GM12878 (cell line): ENCODE data around the gene EPB41L4B. TPM values are rescaled to one million over a fixed set of nuclear protein-coding genes. Genes with fewer than 3 reads are reported as not detected.

Experiments used
- ATAC-seq: fragments of 200-7000 bp; cut with Tn5 transposase; 3 replicates; pipeline ENCODE4 v1.9.1; 2020; ENCODE audit warnings: mild to moderate bottlenecking, moderate library complexity
- BruUV-seq: library from RNA; stranded (reverse); fragments of 400-500 nt; replicated peaks from 2 replicates; lab custom pipeline; 2021; lab: Mats Ljungman, UMichigan
- CTCF ChIA-PET: fragments of 300-600 bp; sonication (Branson Sonifier 250); formaldehyde crosslinking; extraction: SDS; loops from one replicate; lab custom pipeline; 2021; ENCODE audit warnings: inconsistent platforms; lab: Yijun Ruan, JAX
- POLR2A ChIA-PET: fragments of 350-600 bp; formaldehyde crosslinking; extraction: SDS; loops from one replicate; lab custom pipeline; 2021; ENCODE audit warnings: inconsistent platforms; lab: Charles Lee
- RAD21 ChIA-PET: fragments of 300-600 bp; sonication (Branson Sonifier 250); formaldehyde crosslinking; loops from one replicate; lab custom pipeline; 2023; ENCODE audit warnings: antibody characterized with exemption; ENCODE audit not compliant: unreplicated experiment; lab: Charles Lee
- SMC1A ChIA-PET: fragments of 300-600 bp; sonication (Branson Sonifier 250); formaldehyde crosslinking; loops from one replicate; lab custom pipeline; 2023; ENCODE audit not compliant: unreplicated experiment, uncharacterized antibody; lab: Charles Lee
- DNase-seq: peaks from one replicate; pipeline ENCODE4 v3.0.0-alpha.2; 2011; ENCODE audit warnings: low read depth, low spot score
- FAIRE-seq: peaks from 3 replicates; lab custom pipeline; 2011; peaks lifted over from hg19 to GRCh38; lab: Jason Lieb, UNC
- H2AFZ ChIP-seq: 2 replicates; pipeline ENCODE4 v1.6.0; 2011; ENCODE audit warnings: low read depth, low read length, control low read depth; ENCODE audit not compliant: control insufficient read depth
- H3K27ac ChIP-seq: 2 replicates; pipeline ENCODE4 v1.5.1; 2011; ENCODE audit warnings: control low read depth; ENCODE audit not compliant: control insufficient read depth, insufficient read depth
- H3K27me3 ChIP-seq, 2 experiments: replicated peaks in 1 of 2; 2 replicates each; pipeline versions ENCODE4 v1.6.0 to v1.6.1; 2011; ENCODE audit warnings: low read length in 1 of 2; ENCODE audit not compliant: control insufficient read depth in 2 of 2, insufficient read depth in 2 of 2
- H3K36me3 ChIP-seq, 2 experiments: 2 replicates each; pipeline ENCODE4 v1.5.1; 2011; ENCODE audit warnings: low read length in 1 of 2; ENCODE audit not compliant: control insufficient read depth in 2 of 2, insufficient read depth in 2 of 2
- H3K4me1 ChIP-seq: 2 replicates; pipeline ENCODE4 v1.6.1; 2011; ENCODE audit warnings: mild to moderate bottlenecking, low read length, moderate library complexity, mixed read lengths; ENCODE audit not compliant: control insufficient read depth, insufficient read depth
- H3K4me2 ChIP-seq: 2 replicates; pipeline ENCODE4 v1.6.0; 2011; ENCODE audit warnings: control low read depth; ENCODE audit not compliant: control insufficient read depth, insufficient read depth
- H3K4me3 ChIP-seq: fragments of 200-600 bp; sonication (generic); 2 replicates; pipeline ENCODE4 v1.5.1; 2016
- H3K79me2 ChIP-seq: 2 replicates; pipeline ENCODE4 v1.6.0; 2011; ENCODE audit warnings: low read length; ENCODE audit not compliant: control insufficient read depth, insufficient read depth
- H3K9ac ChIP-seq: 2 replicates; pipeline ENCODE4 v1.8.0; 2011; ENCODE audit warnings: low read length, control low read depth, mixed read lengths; ENCODE audit not compliant: control insufficient read depth, insufficient read depth
- H3K9me3 ChIP-seq: replicated peaks from 3 replicates; pipeline ENCODE4 v1.5.1; 2011; ENCODE audit warnings: mild to moderate bottlenecking, low read length; ENCODE audit not compliant: control insufficient read depth, insufficient read depth
- H4K20me1 ChIP-seq: 2 replicates; pipeline ENCODE4 v1.6.0; 2011; ENCODE audit not compliant: control insufficient read depth, insufficient read depth
- ASH2L ChIP-seq: fragments of 300-600, 200-600 bp; sonication (generic); IDR thresholded peaks from 2 replicates; pipeline ENCODE4 v1.6.1; 2017; ENCODE audit warnings: low read depth, mild to moderate bottlenecking, borderline replicate concordance
- ATF2 ChIP-seq: IDR thresholded peaks from 2 replicates; pipeline ENCODE4 v1.6.1; 2012; ENCODE audit warnings: low read length, inconsistent platforms
- ATF3 ChIP-seq: IDR thresholded peaks from 2 replicates; pipeline ENCODE4 v1.6.1; 2011; ENCODE audit warnings: low read depth, mild to moderate bottlenecking, low read length, moderate library complexity, borderline replicate concordance; ENCODE audit errors: extremely low read depth
- BCL11A ChIP-seq: IDR thresholded peaks from 2 replicates; pipeline ENCODE4 v1.6.1; 2011; ENCODE audit warnings: low read depth, low read length
- EED ChIP-seq: sonication (generic); IDR thresholded peaks from 2 replicates; pipeline ENCODE4 v1.6.1; 2016; ENCODE audit warnings: antibody characterized with exemption, low read depth
- EGR1 ChIP-seq, 2 experiments: IDR thresholded peaks; 1 replicate in 1 of 2; 2 replicates in 1 of 2; pipeline ENCODE4 v1.6.1; 2011 to 2012; ENCODE audit warnings: low read depth in 2 of 2, low read length in 2 of 2, borderline replicate concordance in 1 of 2, mild to moderate bottlenecking in 1 of 2, moderate library complexity in 1 of 2
- FOXM1 ChIP-seq: IDR thresholded peaks from 2 replicates; pipeline ENCODE4 v1.6.1; 2012; ENCODE audit warnings: low read depth, mild to moderate bottlenecking, inconsistent platforms, low read length, moderate library complexity
- KAT2A ChIP-seq: conservative IDR thresholded peaks from 2 replicates; pipeline ENCODE4 v1.6.1; 2011; ENCODE audit warnings: low read depth, low read length; ENCODE audit not compliant: control insufficient read depth
- KDM1A ChIP-seq: fragments of 200-600 bp; sonication (generic); IDR thresholded peaks from 2 replicates; pipeline ENCODE4 v1.6.1; 2016; ENCODE audit warnings: borderline replicate concordance
- MYB ChIP-seq: fragments of 150-350 bp; IDR thresholded peaks from 2 replicates; pipeline ENCODE4 v1.6.1; 2014; ENCODE audit warnings: mild to moderate bottlenecking, low read depth, low read length, borderline replicate concordance
- NR2C2 ChIP-seq: IDR thresholded peaks from 2 replicates; pipeline ENCODE4 v1.6.1; 2011; ENCODE audit warnings: borderline replicate concordance, low read depth; ENCODE audit not compliant: control insufficient read depth, insufficient read length
- POU2F2 ChIP-seq: IDR thresholded peaks from 3 replicates; pipeline ENCODE4 v1.6.1; 2011; ENCODE audit warnings: low read depth, mild to moderate bottlenecking, low read length, borderline replicate concordance
- ZZZ3 ChIP-seq: IDR thresholded peaks from 2 replicates; pipeline ENCODE4 v1.6.1; 2011; ENCODE audit warnings: low read depth; ENCODE audit not compliant: control insufficient read depth, insufficient read length
- WGBS: methylation state at CpG from one replicate; pipeline ENCODE4 v1.1.6; 2016; ENCODE audit warnings: low lambda C conversion rate; ENCODE audit not compliant: insufficient replicate concordance, insufficient coverage; ENCODE audit errors: missing lambda C conversion rate; 5-methylcytosine and 5-hydroxymethylcytosine counted together
- in situ Hi-C: fragments of 300-500 bp; cut with MboI; formaldehyde crosslinking; loops from 9 replicates; pipeline ENCODE4 v1.14.3; 2018; ENCODE audit warnings: mixed read lengths
- intact Hi-C: fragments of 100-400 bp; cut with micrococcal nuclease; formaldehyde crosslinking; loops from one replicate; pipeline ENCODE4 v1.14.2; 2022; ENCODE audit not compliant: unreplicated experiment
- polyA plus RNA-seq, 11 experiments: library from polyadenylated mRNA; depleted of rRNA in 4 of 11; unstranded in 6 of 11; stranded (reverse) in 5 of 11; fragments of >200 nt; fragmentation: Nextera tagmentation in 4 of 11; fragmentation: Illumina TruSeq in 1 of 11; extraction: Ambion mirVana in 4 of 11; extraction: Trizol in 1 of 11; gene quantifications; 1 replicate in 1 of 11; 2 replicates in 10 of 11; pipeline versions ENCODE4 v1.2.1 to v1.2.3, GENCODE V29; 2011 to 2016; ENCODE audit warnings: inconsistent platforms in 2 of 11, missing spikeins in 2 of 11, low read depth in 1 of 11
- total RNA-seq, 4 experiments: library from RNA; depleted of rRNA in 3 of 4; stranded (reverse); fragments of >200 nt in 3 of 4; fragmentation: Illumina TruSeq in 1 of 4; extraction: Trizol in 1 of 4; gene quantifications; 2 replicates each; pipeline versions ENCODE4 v1.2.1 to v1.2.3, GENCODE V29; 2013 to 2021

EPB41L4B gene
- total and polyA plus RNA-seq, 10 of the 15 experiments (the other 5 are each of a cell fraction or from before 2014, with no cell fraction given), result 0.04 to 0.75 (median 0.13) TPM; not detected in 1

- RAD21 ChIA-PET, result no interaction called here
- FAIRE-seq, result no peak
- SMC1A ChIA-PET, result no interaction called here
- no peak overlapping the region for H3K27ac ChIP-seq
- in situ Hi-C loops, result no loop called here
- no peaks in the 10 kb centered on the region for H3K9me3 ChIP-seq
- intact Hi-C loops, result no loop called here
- no peak overlapping the region for H3K9ac ChIP-seq
- H3K27me3 ChIP-seq, result peaks cover 0 to 1% of the 10 kb centered on the region in 2 experiments; a peak in 1 of 4 replicates
- TF ChIP-seq MYB (no peak), ATF3 (no peak), FOXM1 (no peak), NR2C2 (no peak), ATF2 (no peak), EGR1 (IDR thresholded peaks at IDR 0.05; ENCODE audit: borderline replicate concordance in 1 of 2, low read depth in 2 of 2, low read length in 2 of 2) (no peak), KDM1A (no peak), ZZZ3 (no peak), POU2F2 (no peak), BCL11A (no peak), EED (no peak), ASH2L (no peak), KAT2A (no peak)
- TF ChIP-seq, all 136 proteins: peak for 0
- ATAC-seq (no peak), DNase-seq (no peak)
- 11% methylated on average over 10 of the region's 11 CpGs for WGBS
- no peaks in the 10 kb centered on the region for H3K79me2 ChIP-seq
- ChIA-PET POLR2A (no interaction called here), CTCF (no interaction called here)
- no peaks in the 10 kb centered on the region for H3K4me1 ChIP-seq
- H3K4me2 ChIP-seq, result no peak overlapping the region
- H3K36me3 ChIP-seq, result no peaks in the 10 kb centered on the region
- H4K20me1 ChIP-seq, result no peaks in the 10 kb centered on the region
- no TSS peak for BruUV-seq
- H2AFZ ChIP-seq, result no peak overlapping the region
- H3K4me3 ChIP-seq, result no peak overlapping the region
Measured at GRCh38 chr9:109258481-109259302, 62.2 kb downstream of the EPB41L4B start.
